Naive thymus-derived CD8-positive, alpha-beta T cell (primary cell): ENCODE data around the gene DKK3. TPM values are rescaled to one million over a fixed set of nuclear protein-coding genes. Genes with fewer than 3 reads are reported as not detected.

Experiments
- ATAC-seq, 2 donors: fragments of 150-1000 bp; cut with Tn5 transposase in 1 of 2; sonication (Bioruptor Pico), chemical (Tn5 transposase) in 1 of 2; 1 replicate in 1 of 2; 2 replicates in 1 of 2; pipeline ENCODE4 v1.10.0; 2021; ENCODE audit warnings: mild to moderate bottlenecking in 2 of 2, moderate library complexity in 2 of 2
- POLR2A ChIA-PET: fragments of 350-600 bp; sonication (Branson Sonifier 250); formaldehyde crosslinking; loops from one replicate; lab custom pipeline; 2021; ENCODE audit warnings: antibody characterized with exemption; lab: Charles Lee
- DNase-seq, 10 donors: peaks; one replicate each; pipeline versions ENCODE4 v3.0.0 to v3.0.0-alpha.2; 2020 to 2022
- H3K27ac Mint-ChIP-seq, 10 donors: one replicate each; pipeline ENCODE4 v1.8.0; 2020 to 2022; ENCODE audit warnings: mild to moderate bottlenecking in 10 of 10, mixed read lengths in 10 of 10, moderate library complexity in 4 of 10, inconsistent platforms in 1 of 10
- H3K27me3 Mint-ChIP-seq, 5 donors: one replicate each; pipeline ENCODE4 v1.8.0; 2021 to 2022; ENCODE audit warnings: mixed read lengths in 5 of 5
- H3K36me3 Mint-ChIP-seq, 3 donors: one replicate each; pipeline ENCODE4 v1.8.0; 2020 to 2022; ENCODE audit warnings: mixed read lengths in 3 of 3, mild to moderate bottlenecking in 2 of 3, inconsistent platforms in 1 of 3
- H3K4me1 Mint-ChIP-seq, 4 donors: one replicate each; pipeline ENCODE4 v1.8.0; 2021 to 2022; ENCODE audit warnings: mixed read lengths in 4 of 4
- H3K4me3 Mint-ChIP-seq, 10 donors: one replicate each; pipeline ENCODE4 v1.8.0; 2020 to 2022; ENCODE audit warnings: mild to moderate bottlenecking in 10 of 10, mixed read lengths in 10 of 10, moderate library complexity in 6 of 10, inconsistent platforms in 1 of 10
- H3K9me3 Mint-ChIP-seq, 9 donors: one replicate each; pipeline ENCODE4 v1.8.0; 2020 to 2022; ENCODE audit warnings: mixed read lengths in 9 of 9, mild to moderate bottlenecking in 3 of 9, inconsistent platforms in 1 of 9, moderate library complexity in 1 of 9
- polyA plus RNA-seq, 3 donors: library from polyadenylated mRNA; unstranded; fragments of 300-500 nt; fragmentation: Illumina TruSeq; gene quantifications; one replicate each; pipeline ENCODE4 v1.2.3, GENCODE V29; 2021
- total RNA-seq, 8 experiments: library from RNA in 2 of 8; stranded (reverse) in 2 of 8; gene quantifications; one replicate each; pipeline ENCODE4 v1.2.3 and lab custom pipeline; 2021 to 2026

DKK3 gene
- total and polyA plus RNA-seq, 5 experiments from 2014 or later = 2.3 to 10.8 (median 8.6) TPM

DNA sequence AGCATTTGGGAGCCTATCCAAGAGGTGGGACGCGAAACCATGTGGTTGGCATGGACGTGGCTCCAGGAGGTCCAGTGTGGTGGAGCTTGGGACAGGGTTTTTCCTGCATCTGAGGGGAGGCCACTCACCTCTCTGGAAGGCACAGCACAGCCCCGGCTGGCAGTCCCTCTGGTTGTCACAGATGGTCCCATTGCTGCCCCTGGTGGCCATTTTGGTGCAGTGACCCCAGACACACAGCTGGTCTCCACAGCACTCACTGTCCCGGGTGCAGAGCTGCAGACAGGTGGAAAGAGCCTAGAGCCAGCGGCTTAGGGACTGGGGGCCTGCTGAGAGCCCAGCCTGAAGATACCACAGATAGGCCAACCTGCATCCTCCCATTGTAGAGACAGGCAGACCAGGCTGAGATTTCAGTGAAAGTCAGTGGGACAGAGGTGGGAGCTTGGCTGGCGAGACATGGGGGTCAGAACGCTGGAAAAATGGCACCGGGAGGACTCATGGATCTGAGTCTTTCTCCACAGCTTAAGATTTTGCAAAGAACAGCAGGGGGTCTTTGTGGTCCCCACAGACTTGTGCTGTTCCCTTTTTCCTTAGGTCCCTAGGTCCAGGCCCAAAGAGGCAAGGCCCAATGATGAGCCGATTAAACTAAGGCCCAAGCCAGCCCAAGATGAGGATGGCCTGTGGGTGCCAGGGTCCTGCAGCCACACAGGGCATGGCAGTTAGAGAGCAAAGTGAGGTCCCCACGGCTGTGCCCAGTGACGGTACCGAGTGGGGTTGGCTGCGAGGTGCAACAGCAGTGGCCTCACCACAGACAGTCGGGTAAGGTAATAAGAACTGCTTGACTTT lies 41.4 kb downstream of the DKK3 start:
- peak overlapping the region in 1 of 10 donors; percentile 71 for H3K27ac Mint-ChIP-seq
- POLR2A ChIA-PET = interaction anchor here (0.5 kb wide), 2 partner anchors 8 to 79 kb away, joined by 3 read pairs; no protein-coding TSS in a partner anchor
- no peaks in the 10 kb centered on the region for H3K36me3 Mint-ChIP-seq
- H3K4me3 Mint-ChIP-seq = no peak overlapping the region
- peaks cover 3 to 14% (median 7%) of the 10 kb centered on the region in 4 donors for H3K4me1 Mint-ChIP-seq
- H3K9me3 Mint-ChIP-seq = no peaks in the 10 kb centered on the region
- DNase-seq (peak; percentile 34 to 77 (median 54)), ATAC-seq (peak; percentile 89 to 96)
- H3K27me3 Mint-ChIP-seq = peaks cover 0 to 4% (median 0%) of the 10 kb centered on the region in 5 donors

DNA sequence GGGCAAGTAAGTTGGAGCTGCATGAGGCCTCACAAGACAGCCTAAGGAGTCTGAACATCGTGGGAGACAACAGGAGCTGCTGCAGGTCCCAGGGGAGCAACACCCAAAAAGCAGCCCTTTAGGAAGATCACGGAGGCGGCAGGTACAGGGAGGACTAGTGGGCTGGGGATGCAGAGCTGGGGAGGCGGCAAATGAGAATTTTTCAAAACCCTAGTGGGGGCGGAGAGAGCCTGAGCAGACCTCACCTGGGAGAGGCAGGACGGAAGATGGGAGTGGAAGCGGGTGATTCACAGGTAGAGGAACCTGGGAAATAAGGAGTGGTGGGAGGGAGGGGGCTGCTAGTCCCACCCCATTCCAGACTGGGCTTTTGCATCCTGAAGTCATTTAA lies 42.1 kb downstream of the DKK3 start:
- Mint-ChIP-seq H3K27ac (peak overlapping the region in 2 of 10 donors; percentile 19 to 78), H3K4me3 (no peak overlapping the region), H3K36me3 (no peaks in the 10 kb centered on the region), H3K27me3 (peaks cover 0 to 4% (median 0%) of the 10 kb centered on the region in 5 donors), H3K4me1 (peaks cover 9 to 19% (median 10%) of the 10 kb centered on the region in 4 donors), H3K9me3 (no peaks in the 10 kb centered on the region)
- ATAC-seq = no peak
- DNase-seq = no peak
- POLR2A ChIA-PET = interaction anchor here (0.5 kb wide), 2 partner anchors 8 to 79 kb away, joined by 3 read pairs; no protein-coding TSS in a partner anchor

DNA sequence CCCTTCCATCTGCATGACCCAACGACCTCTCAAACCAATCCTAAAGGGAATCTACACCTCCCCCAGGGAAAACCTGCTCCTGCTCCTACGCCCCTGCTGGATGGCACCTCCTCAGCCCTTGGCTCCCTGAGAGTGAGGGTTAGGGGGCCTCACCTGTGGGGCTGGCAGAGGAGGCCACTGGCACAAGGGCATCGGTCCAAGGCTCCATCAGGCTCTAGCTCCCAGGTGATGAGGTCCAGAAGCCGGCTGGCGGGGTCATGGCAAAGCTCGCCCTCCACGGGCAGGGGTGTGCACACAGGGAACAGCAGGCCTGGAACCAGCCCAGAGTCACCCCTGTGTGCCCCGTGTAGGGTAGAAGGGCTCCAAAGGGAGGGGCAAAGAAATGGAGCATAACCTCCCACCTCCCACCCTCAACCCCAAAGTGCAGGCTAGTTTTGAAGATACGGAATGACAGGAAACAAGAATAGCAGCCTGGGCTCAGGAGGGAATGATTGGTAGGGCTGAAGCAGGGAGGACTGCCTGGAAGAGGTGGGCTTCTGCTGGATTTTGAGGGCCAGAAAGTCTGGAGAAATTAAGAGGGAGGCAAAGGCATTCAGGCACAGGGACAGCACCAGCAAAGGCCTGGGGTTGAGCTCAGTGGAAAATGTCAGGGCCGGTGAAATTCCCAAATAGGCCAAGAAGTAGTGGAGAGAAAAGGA lies 42.6 kb downstream of the DKK3 start:
- ATAC-seq (no peak), DNase-seq (no peak)
- POLR2A ChIA-PET = interaction anchor here (0.5 kb wide), 1 partner anchor 80 kb away, joined by 3 read pairs; no protein-coding TSS in a partner anchor
- peaks cover 0 to 4% (median 0%) of the 10 kb centered on the region in 5 donors for H3K27me3 Mint-ChIP-seq
- no peaks in the 10 kb centered on the region for H3K9me3 Mint-ChIP-seq
- H3K4me1 Mint-ChIP-seq = peaks cover 14 to 25% (median 15%) of the 10 kb centered on the region in 4 donors
- H3K4me3 Mint-ChIP-seq = no peak overlapping the region
- H3K27ac Mint-ChIP-seq = peak overlapping the region in 3 of 10 donors; percentile 19 to 41 (median 29)
- no peaks in the 10 kb centered on the region for H3K36me3 Mint-ChIP-seq

DNA sequence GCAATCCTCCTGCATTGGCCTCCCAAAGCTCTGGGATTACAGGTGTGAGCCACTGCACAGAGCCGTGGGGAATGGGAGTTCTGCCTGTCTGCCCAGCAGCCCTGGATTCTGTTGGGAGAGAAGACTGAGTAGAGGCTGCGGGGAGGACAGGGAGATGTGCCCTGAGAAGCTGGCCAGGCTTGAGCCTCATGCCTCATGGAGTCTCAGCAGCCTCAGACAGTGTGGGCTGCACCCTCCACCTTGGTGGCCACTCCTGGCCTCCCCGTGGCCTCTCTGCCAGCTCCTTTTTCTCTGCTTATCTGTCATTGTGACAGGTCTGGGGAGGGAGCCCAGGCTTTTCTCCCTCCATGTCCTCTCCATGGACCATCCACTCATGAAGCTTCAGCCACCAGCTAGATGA lies 43.2 kb downstream of the DKK3 start:
- ATAC-seq (no peak), DNase-seq (no peak)
- H3K27ac Mint-ChIP-seq = peak overlapping the region in 1 of 10 donors; percentile 41
- POLR2A ChIA-PET = no interaction called here
- H3K4me3 Mint-ChIP-seq = no peak overlapping the region
- no peaks in the 10 kb centered on the region for H3K9me3 Mint-ChIP-seq
- H3K4me1 Mint-ChIP-seq = peaks cover 20 to 31% (median 21%) of the 10 kb centered on the region in 4 donors
- H3K36me3 Mint-ChIP-seq = no peaks in the 10 kb centered on the region
- H3K27me3 Mint-ChIP-seq = peaks cover 0 to 4% (median 0%) of the 10 kb centered on the region in 5 donors

DNA sequence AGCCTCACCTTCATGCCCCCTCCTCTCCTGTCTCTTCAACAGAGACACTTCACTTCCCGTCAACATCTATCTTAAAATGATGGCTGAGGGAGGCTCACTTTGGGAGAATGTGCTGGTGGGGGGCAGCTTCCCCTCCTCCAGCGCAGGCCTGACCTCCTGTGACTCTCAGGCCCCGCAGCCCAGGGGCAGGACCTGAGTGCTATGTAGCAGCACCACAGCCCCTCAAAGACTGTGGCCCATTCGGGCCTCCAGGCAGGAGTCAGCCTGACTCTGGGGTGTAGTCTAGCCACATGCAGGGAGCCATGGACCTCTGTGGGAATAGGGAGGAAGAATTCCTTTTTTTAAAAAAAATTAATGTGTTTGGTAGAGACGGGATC lies 43.7 kb downstream of the DKK3 start:
- Mint-ChIP-seq H3K27ac (peak overlapping the region in 1 of 10 donors; percentile 33), H3K36me3 (no peaks in the 10 kb centered on the region), H3K9me3 (no peaks in the 10 kb centered on the region), H3K4me3 (no peak overlapping the region), H3K4me1 (peaks cover 24 to 35% (median 25%) of the 10 kb centered on the region in 4 donors), H3K27me3 (peaks cover 0 to 4% (median 0%) of the 10 kb centered on the region in 5 donors)
- DNase-seq (no peak), ATAC-seq (no peak)
- POLR2A ChIA-PET = no interaction called here

DNA sequence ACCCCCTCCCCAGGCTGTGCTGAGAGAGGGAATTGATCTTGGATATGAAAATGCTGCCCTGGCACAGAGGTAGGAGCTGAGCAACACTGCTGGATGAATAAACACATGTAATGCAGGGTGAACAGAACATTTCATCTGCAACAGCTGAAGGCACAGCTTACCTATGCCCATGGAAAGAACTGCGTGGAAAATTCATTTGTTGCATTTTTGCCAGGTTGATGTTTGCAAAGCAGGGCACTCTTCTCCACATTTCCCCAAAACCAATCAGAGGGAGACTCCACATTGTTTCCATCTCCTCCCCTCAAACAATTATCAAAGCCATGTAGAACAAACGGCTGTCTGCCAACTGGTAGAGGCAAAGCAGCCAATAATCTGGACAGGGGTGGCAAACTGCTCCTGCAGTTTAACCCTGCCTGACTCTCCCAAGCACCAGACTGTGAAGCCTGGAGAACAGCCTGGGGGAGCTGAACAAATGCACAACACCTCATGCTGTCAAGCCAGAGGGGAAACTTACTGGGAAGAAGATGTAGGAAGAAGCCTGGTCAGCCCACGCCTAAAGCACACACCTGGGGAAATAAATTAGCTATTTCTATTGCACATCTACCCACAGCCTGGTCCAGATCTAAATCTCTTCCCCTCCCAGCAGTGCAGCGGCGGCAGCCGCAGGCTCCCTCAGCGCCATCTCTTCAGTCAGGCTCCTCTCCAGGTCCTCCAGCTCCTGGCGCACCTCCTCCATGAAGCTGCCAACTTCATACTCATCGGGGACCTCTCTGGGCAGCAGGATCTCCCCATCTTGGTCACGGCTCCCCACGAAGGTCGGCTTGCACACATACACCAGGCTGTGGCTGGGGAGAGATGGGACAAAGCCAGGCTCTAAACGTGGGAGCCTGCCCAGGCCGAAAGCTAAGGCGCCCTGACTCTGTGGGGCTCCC lies 44.3 kb downstream of the DKK3 start:
- H3K4me3 Mint-ChIP-seq = no peak overlapping the region
- peaks cover 0 to 4% (median 0%) of the 10 kb centered on the region in 5 donors for H3K27me3 Mint-ChIP-seq
- H3K4me1 Mint-ChIP-seq = peaks cover 24 to 42% (median 31%) of the 10 kb centered on the region in 4 donors
- H3K36me3 Mint-ChIP-seq = no peaks in the 10 kb centered on the region
- no peaks in the 10 kb centered on the region for H3K9me3 Mint-ChIP-seq
- peak overlapping the region in 1 of 10 donors; percentile 43 for H3K27ac Mint-ChIP-seq
- no peak for ATAC-seq
- POLR2A ChIA-PET = no interaction called here
- DNase-seq = no peak

DNA sequence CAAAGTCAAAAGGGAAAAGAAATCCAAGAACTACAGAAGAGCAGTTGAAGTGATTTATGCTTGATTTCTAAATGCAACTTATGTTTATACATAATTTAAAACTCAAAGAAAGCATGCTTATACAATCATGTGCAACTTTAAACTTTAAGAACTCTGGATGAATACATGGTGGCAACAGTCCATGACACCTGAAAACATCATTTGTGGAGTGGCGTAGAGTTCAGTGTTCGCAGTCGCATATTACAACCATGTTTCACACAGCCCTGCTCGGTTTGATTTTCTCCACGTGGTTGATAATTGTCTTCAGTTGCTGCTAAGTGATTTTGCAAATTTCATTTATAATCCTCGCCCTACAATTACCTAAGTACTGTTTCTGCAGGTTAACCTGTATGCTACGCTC lies 45.4 kb downstream of the DKK3 start:
- H3K36me3 Mint-ChIP-seq = peaks cover 0 to 5% (median 0%) of the 10 kb centered on the region in 3 donors
- H3K9me3 Mint-ChIP-seq = no peaks in the 10 kb centered on the region
- peaks cover 0 to 4% (median 0%) of the 10 kb centered on the region in 5 donors for H3K27me3 Mint-ChIP-seq
- POLR2A ChIA-PET = no interaction called here
- no peak for DNase-seq
- H3K4me3 Mint-ChIP-seq = no peak overlapping the region
- peaks cover 24 to 49% (median 33%) of the 10 kb centered on the region in 4 donors for H3K4me1 Mint-ChIP-seq
- no peak for ATAC-seq
- no peak overlapping the region for H3K27ac Mint-ChIP-seq

DNA sequence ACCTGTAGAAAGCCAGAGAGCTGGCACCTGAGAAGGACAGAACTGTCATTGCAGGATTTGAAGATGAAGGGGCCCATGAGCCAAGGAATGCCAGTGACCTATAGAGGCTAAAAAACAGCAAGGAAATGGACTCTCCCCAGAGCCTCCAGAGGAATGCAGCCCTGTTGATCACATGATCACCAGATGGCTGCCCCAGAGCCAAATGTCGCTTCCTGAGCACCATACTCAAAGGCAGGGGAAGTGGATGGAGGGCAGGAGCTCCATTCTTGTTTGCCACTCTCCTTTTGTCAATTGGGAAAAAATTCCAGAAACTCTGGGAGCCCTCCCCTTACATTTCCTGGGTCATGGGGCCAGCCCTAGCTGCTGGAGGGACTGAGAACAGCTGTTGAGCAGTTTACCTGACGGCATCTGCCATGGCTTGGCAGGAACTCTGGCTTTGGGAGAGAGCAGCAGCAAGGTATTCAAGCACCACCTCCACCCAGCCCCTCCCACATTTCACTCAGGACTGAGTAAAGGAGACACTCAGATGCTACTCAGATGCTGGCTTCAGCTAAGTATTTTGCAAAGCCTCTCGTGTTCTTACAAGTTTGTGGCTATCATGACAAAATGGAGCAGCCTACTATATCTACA lies 46.9 kb downstream of the DKK3 start:
- no peak for DNase-seq
- Mint-ChIP-seq H3K4me3 (peak overlapping the region in 3 of 10 donors; percentile 48 to 65 (median 63)), H3K4me1 (peaks cover 22 to 43% (median 33%) of the 10 kb centered on the region in 4 donors), H3K27me3 (peaks cover 0 to 4% (median 0%) of the 10 kb centered on the region in 5 donors), H3K36me3 (peaks cover 0 to 11% (median 5%) of the 10 kb centered on the region in 3 donors), H3K9me3 (no peaks in the 10 kb centered on the region), H3K27ac (peak overlapping the region in 6 of 10 donors; percentile 20 to 92 (median 74))
- ATAC-seq = no peak
- POLR2A ChIA-PET = no interaction called here

DNA sequence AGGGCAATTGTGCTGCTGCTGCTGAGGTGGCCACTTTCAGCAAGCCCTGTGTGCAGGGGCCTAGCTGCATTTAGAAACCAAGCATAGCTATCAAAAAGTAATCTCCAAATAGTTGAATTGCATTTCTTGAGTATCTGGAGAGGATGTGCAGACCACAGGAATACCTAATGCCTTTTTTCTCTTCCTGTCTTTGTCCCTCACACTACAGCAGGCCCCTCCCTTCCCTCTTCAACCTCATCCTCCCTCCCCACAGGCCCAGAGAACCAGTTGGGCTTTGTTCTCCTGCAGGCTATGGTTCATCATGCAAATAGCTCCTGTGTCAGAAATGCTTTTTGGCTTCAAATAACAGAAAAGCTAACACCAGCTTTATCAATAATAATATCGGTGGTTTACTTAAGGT lies 47.7 kb downstream of the DKK3 start:
- H3K4me1 Mint-ChIP-seq = peaks cover 20 to 41% (median 33%) of the 10 kb centered on the region in 4 donors

DNA sequence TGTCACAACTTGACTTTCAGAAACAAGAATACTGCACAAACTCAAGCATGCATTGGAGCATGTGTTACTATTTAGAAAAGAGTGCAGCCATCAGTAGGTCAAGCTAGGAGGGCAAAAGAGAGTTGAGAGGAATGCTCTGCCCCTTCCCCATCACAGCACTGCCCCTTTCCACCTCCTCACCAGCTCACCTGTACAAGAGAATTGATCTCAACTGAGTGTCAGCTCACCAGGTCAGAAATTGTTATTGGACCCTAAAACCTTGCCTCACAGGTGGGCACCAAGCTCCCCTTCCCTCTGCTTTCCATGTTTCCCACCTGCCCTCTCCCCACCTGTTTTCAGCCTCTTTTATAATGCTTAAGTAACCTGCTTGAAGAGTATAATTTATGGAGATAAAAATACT lies 48.8 kb downstream of the DKK3 start:
- Mint-ChIP-seq H3K4me1 (peaks cover 20 to 41% (median 33%) of the 10 kb centered on the region in 4 donors), H3K27me3 (no peaks in the 10 kb centered on the region), H3K4me3 (no peak overlapping the region), H3K27ac (peak overlapping the region; percentile 14 to 91 (median 58)), H3K9me3 (no peaks in the 10 kb centered on the region), H3K36me3 (peaks cover 6 to 30% (median 19%) of the 10 kb centered on the region in 3 donors)
- DNase-seq (no peak), ATAC-seq (no peak)
- POLR2A ChIA-PET = no interaction called here

More for the DNA sequence above, 47.7 kb downstream of the DKK3 start:
- DNase-seq = peak in 4 of 10 donors; percentile 23 to 46 (median 40)
- no peaks in the 10 kb centered on the region for H3K27me3 Mint-ChIP-seq
- H3K27ac Mint-ChIP-seq = peak overlapping the region; percentile 14 to 92 (median 75)
- peak; percentile 87 to 94 for ATAC-seq
- H3K36me3 Mint-ChIP-seq = peaks cover 6 to 19% (median 12%) of the 10 kb centered on the region in 3 donors
- POLR2A ChIA-PET = no interaction called here
- no peaks in the 10 kb centered on the region for H3K9me3 Mint-ChIP-seq
- H3K4me3 Mint-ChIP-seq = peak overlapping the region; percentile 20 to 74 (median 51)

DNA sequence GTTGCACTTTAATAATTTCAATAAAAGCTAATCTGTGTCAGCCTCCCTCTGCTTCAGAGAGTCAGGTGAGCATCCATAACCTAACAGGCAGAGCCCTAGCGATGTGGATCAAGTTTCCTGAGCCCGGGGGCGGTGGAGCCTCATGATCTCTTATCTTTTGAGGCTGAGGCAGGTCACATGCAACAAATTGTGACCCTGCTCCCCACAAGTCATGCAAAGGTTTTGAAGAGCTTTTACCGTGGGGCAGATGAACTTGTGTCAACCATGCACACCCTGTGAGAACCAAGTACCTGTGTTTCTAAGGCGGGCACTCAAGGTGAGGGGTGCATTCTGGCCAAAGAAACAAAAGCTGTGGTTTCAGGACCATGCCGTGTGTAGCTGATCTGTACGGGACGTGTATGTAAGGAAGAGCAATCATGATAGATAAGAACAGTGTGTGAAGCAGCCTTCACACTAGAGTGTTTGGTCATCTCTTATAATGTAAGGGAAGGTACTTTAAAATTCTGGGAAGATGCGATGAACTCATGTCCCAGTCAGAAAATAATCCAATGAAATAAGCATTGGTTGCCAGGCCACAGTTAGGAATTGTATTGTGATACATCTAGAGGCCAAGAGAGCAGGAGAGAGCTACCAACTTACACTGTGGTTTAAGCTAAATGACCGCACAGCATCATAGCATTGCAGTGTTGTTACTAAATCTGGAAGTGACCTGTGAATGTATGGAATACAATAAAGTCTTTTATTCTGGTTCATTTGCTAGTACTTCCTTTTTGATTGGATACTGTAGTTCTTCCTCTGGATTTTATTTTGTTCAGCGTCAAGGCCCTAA lies 49.8 kb downstream of the DKK3 start:
- POLR2A ChIA-PET = no interaction called here
- DNase-seq = no peak
- no peaks in the 10 kb centered on the region for H3K9me3 Mint-ChIP-seq
- ATAC-seq = no peak
- peak overlapping the region in 5 of 10 donors; percentile 5 to 74 (median 36) for H3K27ac Mint-ChIP-seq
- H3K36me3 Mint-ChIP-seq = peaks cover 6 to 38% (median 24%) of the 10 kb centered on the region in 3 donors
- H3K4me3 Mint-ChIP-seq = no peak overlapping the region
- no peaks in the 10 kb centered on the region for H3K27me3 Mint-ChIP-seq
- H3K4me1 Mint-ChIP-seq = peaks cover 20 to 41% (median 33%) of the 10 kb centered on the region in 4 donors
